Lung (tissue), 12 donors: ENCODE measurements around the gene F12. TPM values are rescaled to one million over a fixed set of nuclear protein-coding genes. Genes with fewer than 3 reads are reported as not detected.

Source experiments
- ATAC-seq: fragments of 200-7000 bp; cut with Tn5 transposase; one replicate; pipeline ENCODE4 v1.9.1; 2020; ENCODE audit warnings: moderate number of reproducible peaks; ENCODE audit not compliant: insufficient read depth, low FRiP score
- DNase-seq, 3 donors: peaks; one replicate each; pipeline ENCODE4 v3.0.0-alpha.2; 2013 to 2017
- H3K27ac ChIP-seq, 2 donors: one replicate each; pipeline ENCODE4 v1.5.1; 2013; ENCODE audit warnings: mild to moderate bottlenecking in 2 of 2, moderate library complexity in 2 of 2, control low read depth in 1 of 2, inconsistent platforms in 1 of 2, low read depth in 1 of 2, low read length in 1 of 2
- H3K27me3 ChIP-seq, 3 donors: one replicate each; pipeline ENCODE4 v1.5.1; 2013; ENCODE audit warnings: low read length in 2 of 3; ENCODE audit not compliant: control insufficient read depth in 3 of 3, insufficient read depth in 3 of 3
- H3K36me3 ChIP-seq, 4 donors: one replicate each; pipeline ENCODE4 v1.5.1; 2013; ENCODE audit warnings: low read length in 4 of 4, mild to moderate bottlenecking in 1 of 4, moderate library complexity in 1 of 4; ENCODE audit not compliant: control insufficient read depth in 4 of 4, insufficient read depth in 4 of 4
- H3K4me1 ChIP-seq, 5 donors: one replicate each; pipeline ENCODE4 v1.5.1; 2013; ENCODE audit warnings: low read length in 5 of 5, mild to moderate bottlenecking in 2 of 5, moderate library complexity in 1 of 5; ENCODE audit not compliant: control insufficient read depth in 5 of 5, insufficient read depth in 5 of 5
- H3K4me3 ChIP-seq: one replicate; pipeline ENCODE4 v1.5.1; 2013; ENCODE audit warnings: mild to moderate bottlenecking, control low read depth, moderate library complexity
- H3K9ac ChIP-seq, 2 donors: one replicate each; pipeline ENCODE4 v1.5.1; 2013; ENCODE audit warnings: low read length in 2 of 2, control low read depth in 1 of 2; ENCODE audit not compliant: insufficient read depth in 1 of 2
- H3K9me3 ChIP-seq, 4 donors: one replicate each; pipeline ENCODE4 v1.5.1; 2013; ENCODE audit warnings: low read length in 3 of 4, mild to moderate bottlenecking in 1 of 4, moderate library complexity in 1 of 4; ENCODE audit not compliant: control insufficient read depth in 4 of 4, insufficient read depth in 3 of 4
- WGBS, 2 donors: extraction: QIAGEN DNeasy Blood & Tissue Kit; methylation state at CpG; one replicate each; pipeline ENCODE4 v1.1.7; 2013; 5-methylcytosine and 5-hydroxymethylcytosine counted together
- polyA plus RNA-seq, 2 donors: library from polyadenylated mRNA; stranded (reverse); fragments of 200-250 nt; gene quantifications; one replicate each; pipeline ENCODE4 v1.2.1, GENCODE V29; 2013
- total RNA-seq, 2 donors: library from RNA; depleted of rRNA in 1 of 2; stranded (reverse); fragments of >200 nt in 1 of 2; gene quantifications; one replicate each; pipeline ENCODE4 v1.2.1, GENCODE V29; 2014 to 2021
- TF ChIP-seq, protein P1 (sequence below): IDR thresholded peaks from 2 replicates; pipeline ENCODE4 v1.5.1; 2012; ENCODE audit warnings: mild to moderate bottlenecking; ENCODE audit errors: control extremely low read depth, extremely low read depth
- donor health status: control.
- donor health status: control.
- donor health status: Bipolar disorder and iron deficiency.
- donor health status: healthy.
- donor health status: DM: yes; HTN: yes; CAD: no.

Gene F12
- total and polyA plus RNA-seq, 4 donors: 1.3 to 1.7 (median 1.4) TPM; not detected in 1

DNA sequence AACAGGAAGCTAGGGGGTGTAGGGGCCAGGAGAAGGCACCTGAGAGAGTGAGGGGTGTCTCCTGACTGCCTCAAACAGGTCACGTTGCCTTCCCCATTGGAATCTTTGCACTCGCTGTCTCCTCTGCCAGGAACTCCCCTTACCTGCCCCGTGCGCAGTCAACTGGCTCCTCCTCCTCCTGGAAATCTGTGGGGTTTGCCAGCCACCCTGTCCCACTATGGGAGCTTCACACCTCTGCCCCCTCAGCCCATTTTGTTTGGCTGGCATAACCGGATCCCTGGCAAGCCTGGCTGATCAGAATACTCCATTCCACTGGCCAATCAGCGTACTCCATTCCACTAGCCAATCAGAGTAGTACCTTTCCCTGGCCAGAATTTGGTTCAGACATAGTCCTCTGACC lies 35.6 kb downstream of the F12 start:
- Histone ChIP-seq H3K27me3 (no peaks in the 10 kb centered on the region), H3K36me3 (peaks cover 0 to 4% (median 0%) of the 10 kb centered on the region in 4 donors), H3K4me1 (peaks cover 0 to 11% (median 0%) of the 10 kb centered on the region in 5 donors), H3K4me3 (no peak overlapping the region), H3K9me3 (no peaks in the 10 kb centered on the region), H3K27ac (no peak overlapping the region), H3K9ac (no peak overlapping the region)
- ATAC-seq: no peak
- WGBS, 2 donors: 70 to 79% methylated on average over 6 of the region's 6 CpGs
- no peak for DNase-seq
- TF ChIP-seq, protein P1, sequence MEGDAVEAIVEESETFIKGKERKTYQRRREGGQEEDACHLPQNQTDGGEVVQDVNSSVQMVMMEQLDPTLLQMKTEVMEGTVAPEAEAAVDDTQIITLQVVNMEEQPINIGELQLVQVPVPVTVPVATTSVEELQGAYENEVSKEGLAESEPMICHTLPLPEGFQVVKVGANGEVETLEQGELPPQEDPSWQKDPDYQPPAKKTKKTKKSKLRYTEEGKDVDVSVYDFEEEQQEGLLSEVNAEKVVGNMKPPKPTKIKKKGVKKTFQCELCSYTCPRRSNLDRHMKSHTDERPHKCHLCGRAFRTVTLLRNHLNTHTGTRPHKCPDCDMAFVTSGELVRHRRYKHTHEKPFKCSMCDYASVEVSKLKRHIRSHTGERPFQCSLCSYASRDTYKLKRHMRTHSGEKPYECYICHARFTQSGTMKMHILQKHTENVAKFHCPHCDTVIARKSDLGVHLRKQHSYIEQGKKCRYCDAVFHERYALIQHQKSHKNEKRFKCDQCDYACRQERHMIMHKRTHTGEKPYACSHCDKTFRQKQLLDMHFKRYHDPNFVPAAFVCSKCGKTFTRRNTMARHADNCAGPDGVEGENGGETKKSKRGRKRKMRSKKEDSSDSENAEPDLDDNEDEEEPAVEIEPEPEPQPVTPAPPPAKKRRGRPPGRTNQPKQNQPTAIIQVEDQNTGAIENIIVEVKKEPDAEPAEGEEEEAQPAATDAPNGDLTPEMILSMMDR: no peak

DNA sequence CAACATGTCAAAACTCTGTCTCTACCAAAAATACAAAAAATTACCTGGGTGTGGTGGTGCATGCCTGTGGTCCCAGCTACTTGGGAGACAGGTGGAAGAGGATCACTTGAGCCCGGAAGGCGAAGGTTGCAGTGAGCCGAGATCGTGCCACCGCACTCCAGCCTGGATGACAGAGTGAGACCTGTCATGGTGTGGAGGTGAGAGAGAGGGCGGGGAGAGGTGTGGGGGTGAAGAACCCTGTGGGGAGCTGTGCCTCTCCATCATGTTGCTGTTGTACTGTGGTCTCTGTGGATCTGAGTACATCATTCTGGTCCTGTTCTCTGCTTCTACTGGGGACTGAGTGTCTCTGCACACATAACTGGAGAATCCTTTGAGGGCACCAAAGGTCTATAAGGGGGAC lies 36.5 kb downstream of the F12 start:
- WGBS, 2 donors: 88 to 93% methylated on average over 6 of the region's 6 CpGs
- peaks cover 0 to 4% (median 0%) of the 10 kb centered on the region in 4 donors for H3K36me3 ChIP-seq
- H3K9me3 ChIP-seq: no peaks in the 10 kb centered on the region
- H3K27me3 ChIP-seq: peaks cover 0 to 2% (median 0%) of the 10 kb centered on the region in 3 donors
- no peak for DNase-seq
- no peak overlapping the region for H3K27ac ChIP-seq
- peaks cover 0 to 14% (median 0%) of the 10 kb centered on the region in 5 donors for H3K4me1 ChIP-seq
- ATAC-seq: no peak
- no peak overlapping the region for H3K9ac ChIP-seq
- H3K4me3 ChIP-seq: no peak overlapping the region
- TF ChIP-seq, protein P1: no peak

DNA sequence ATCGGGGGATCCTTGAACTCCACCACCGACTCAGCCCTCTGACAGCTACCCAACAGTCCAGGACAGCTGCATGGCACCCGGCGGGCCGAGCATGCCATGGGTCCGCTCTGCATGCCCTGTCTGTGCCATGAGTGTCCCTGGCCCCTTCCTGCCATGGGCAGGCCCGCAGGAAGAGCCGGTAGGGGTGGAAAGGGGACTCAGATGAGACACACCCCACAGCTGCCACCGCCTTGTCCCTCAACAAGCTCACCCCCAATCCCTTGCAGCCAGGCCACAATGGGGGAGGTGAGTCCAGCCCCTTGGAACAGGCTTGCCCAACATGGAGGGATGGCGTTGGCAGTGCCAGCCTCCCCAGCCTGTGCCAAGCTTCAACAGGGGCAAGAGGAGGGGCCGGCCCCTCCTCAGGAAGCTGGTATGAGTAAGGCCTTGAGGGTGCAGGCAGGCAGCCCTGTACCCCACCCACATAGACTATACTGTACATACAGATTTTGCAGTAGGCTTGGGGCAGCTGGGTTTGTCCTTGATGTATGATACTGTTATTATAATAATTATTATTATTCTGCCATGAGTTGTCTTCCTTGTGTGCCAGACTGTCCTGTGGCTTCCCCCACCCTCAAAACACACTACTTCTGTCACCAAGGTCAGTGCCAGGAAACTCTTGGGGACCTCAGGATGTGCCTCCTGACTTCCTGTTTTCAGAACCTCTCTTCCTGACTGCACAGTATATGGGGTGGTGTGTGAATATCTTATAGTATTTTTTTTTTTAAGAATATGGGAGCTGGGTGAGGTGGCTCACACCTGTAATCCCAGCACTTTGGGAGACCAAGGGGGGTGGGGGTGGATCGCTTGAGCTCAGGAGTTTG lies 37.1 kb downstream of the F12 start:
- no peak for DNase-seq
- TF ChIP-seq, protein P1: no peak
- no peak for ATAC-seq
- no peaks in the 10 kb centered on the region for H3K9me3 ChIP-seq
- H3K27me3 ChIP-seq: peaks cover 0 to 2% (median 0%) of the 10 kb centered on the region in 3 donors
- 67 to 83% methylated on average over 12 of the region's 12 CpGs for WGBS, 2 donors
- no peak overlapping the region for H3K4me3 ChIP-seq
- H3K36me3 ChIP-seq: peaks cover 0 to 4% (median 0%) of the 10 kb centered on the region in 4 donors
- H3K9ac ChIP-seq: no peak overlapping the region
- H3K4me1 ChIP-seq: peaks cover 0 to 18% (median 0%) of the 10 kb centered on the region in 5 donors
- no peak overlapping the region for H3K27ac ChIP-seq
